K562 (cell line): ENCODE data around the gene DNAJB6. TPM values are rescaled to one million over a fixed set of nuclear protein-coding genes. Genes with fewer than 3 reads are reported as not detected.

ENCODE experiments used
- AFF4 ChIP-seq: sonication (generic); formaldehyde crosslinking; IDR thresholded peaks from 2 replicates; pipeline ENCODE4 v1.8.0; 2023; ENCODE audit warnings: mild to moderate bottlenecking, missing genetic modification reagents
- CGGBP1 ChIP-seq: fragments of 250-450 bp; sonication (Bioruptor Pico); IDR thresholded peaks from 2 replicates; pipeline ENCODE4 v1.9.0; 2021; ENCODE audit warnings: mild to moderate bottlenecking
- ESRRA ChIP-seq: fragments of 450-650 bp; IDR thresholded peaks from 2 replicates; pipeline ENCODE4 v1.6.1; 2014; ENCODE audit warnings: low read depth, mild to moderate bottlenecking, moderate library complexity, borderline replicate concordance
- HNRNPLL ChIP-seq: fragments of 200-400 bp; formaldehyde crosslinking; IDR thresholded peaks from 2 replicates; pipeline ENCODE4 v1.6.1; 2017; ENCODE audit warnings: low read length, low read depth, mild to moderate bottlenecking; ENCODE audit not compliant: poor library complexity, severe bottlenecking
- MTA3 ChIP-seq: fragments of 450-650 bp; formaldehyde crosslinking; IDR thresholded peaks from 2 replicates; pipeline ENCODE4 v1.6.1; 2017; ENCODE audit warnings: mild to moderate bottlenecking, borderline replicate concordance
- TCF3 ChIP-seq: sonication (generic); formaldehyde crosslinking; IDR thresholded peaks from 2 replicates; pipeline ENCODE4 v1.4.0; 2020; ENCODE audit warnings: mild to moderate bottlenecking, missing genetic modification reagents
- TSHZ1 ChIP-seq: fragments of 250-450 bp; sonication (Bioruptor Pico); IDR thresholded peaks from 2 replicates; pipeline ENCODE4 v1.4.0; 2020; ENCODE audit warnings: mild to moderate bottlenecking, moderate library complexity
- UBTF ChIP-seq, 2 experiments: IDR thresholded peaks; 2 replicates each; pipeline ENCODE4 v1.6.1; 2012; ENCODE audit warnings: improper control_type of control experiment in 2 of 2, low read depth in 2 of 2, low read length in 2 of 2, borderline replicate concordance in 1 of 2
- ZC3H8 ChIP-seq: fragments of 450-650 bp; IDR thresholded peaks from 2 replicates; pipeline ENCODE4 v1.6.1; 2017
- ZNF316 ChIP-seq: fragments of 450-650 bp; IDR thresholded peaks from 2 replicates; pipeline ENCODE4 v1.6.1; 2016
- ZNF408 ChIP-seq: fragments of 250-450 bp; sonication (Bioruptor Pico); IDR thresholded peaks from 2 replicates; pipeline ENCODE4 v1.4.0; 2020; ENCODE audit warnings: low read depth, mild to moderate bottlenecking, moderate library complexity
- ZNF695 ChIP-seq: fragments of 450-650 bp; formaldehyde crosslinking; IDR thresholded peaks from 2 replicates; pipeline ENCODE4 v1.4.0; 2020; ENCODE audit warnings: mild to moderate bottlenecking, moderate library complexity
- ZNF740 ChIP-seq, 3 experiments: fragments of 200-800 bp in 1 of 3; sonication (Bioruptor generic) in 1 of 3; sonication (generic) in 1 of 3; formaldehyde crosslinking in 1 of 3; IDR thresholded peaks; 2 replicates each; pipeline versions ENCODE4 v1.6.1 to v1.8.0; 2016 to 2022; ENCODE audit warnings: mild to moderate bottlenecking in 2 of 3, missing compliant biosample characterization in 2 of 3, missing genetic modification characterization in 2 of 3, missing genetic modification reagents in 1 of 3
- polyA plus RNA-seq, 8 experiments: library from polyadenylated mRNA; depleted of rRNA in 4 of 8; stranded (reverse) in 5 of 8; unstranded in 3 of 8; fragments of >200 nt; fragmentation: Nextera tagmentation in 2 of 8; fragmentation: Illumina TruSeq in 1 of 8; extraction: Ambion mirVana in 2 of 8; extraction: Trizol in 1 of 8; gene quantifications; 2 replicates each; pipeline versions ENCODE4 v1.2.1 to v1.2.3, GENCODE V29; 2011 to 2014; ENCODE audit warnings: inconsistent platforms in 1 of 8, missing spikeins in 1 of 8
- total RNA-seq, 7 experiments: library from RNA; depleted of rRNA in 6 of 7; stranded (reverse); fragments of >200 nt in 6 of 7; fragmentation: Illumina TruSeq in 2 of 7; extraction: Trizol in 2 of 7; gene quantifications; 2 replicates each; pipeline versions ENCODE4 v1.2.1 to v1.2.3, GENCODE V29; 2011 to 2021; ENCODE audit warnings: low replicate concordance in 1 of 7

DNAJB6 gene
- total and polyA plus RNA-seq, 9 of the 15 experiments (the other 6 are each of a cell fraction or from before 2014, with no cell fraction given): 84.5 to 158 (median 135) TPM

GRCh38 chr7:157337316-157338149, 729 bp downstream of the DNAJB6 start (continued):
- TF ChIP-seq AFF4: 0 out of 2 replicates have a peak, but pooled peaks have one; percentile 34
- TF ChIP-seq ESRRA: no peak
- TF ChIP-seq ZNF408 (CRISPR knock-in tag): no peak
- no peak for TF ChIP-seq MTA3
- peak; percentile 87 to 89 for TF ChIP-seq UBTF (IDR thresholded peaks at IDR 0.05; ENCODE audit: borderline replicate concordance in 1 of 2, low read depth in 2 of 2, low read length in 2 of 2)
- no peak for TF ChIP-seq ZNF740 (CRISPR knock-in tag; IDR thresholded peaks at IDR 0.05)
- no peak for TF ChIP-seq ZNF740 (tag; IDR thresholded peaks at IDR 0.05)
- TF ChIP-seq TCF3 (CRISPR knock-in tag): no peak
- no peak for TF ChIP-seq ZC3H8
- no peak for TF ChIP-seq ZNF316
- TF ChIP-seq TSHZ1 (CRISPR knock-in tag): no peak
- no peak for TF ChIP-seq ZNF695
- no peak for TF ChIP-seq CGGBP1
- peak; percentile 99 for TF ChIP-seq HNRNPLL
